GM23338 (cell line): Measurements from ENCODE around the gene C6orf120. TPM values are rescaled to one million over a fixed set of nuclear protein-coding genes. Genes with fewer than 3 reads are reported as not detected.

Experiments
- ATAC-seq: fragments of 200-7000 bp; cut with Tn5 transposase; 3 replicates; pipeline ENCODE4 v1.9.1; 2020
- DNase-seq: peaks from one replicate; pipeline ENCODE4 v3.0.0-alpha.2; 2015; ENCODE audit warnings: low spot score
- H2AFZ ChIP-seq: fragments of 200-600 bp; sonication (generic); 2 replicates; pipeline ENCODE4 v1.8.0; 2016; ENCODE audit warnings: antibody characterized with exemption, mild to moderate bottlenecking, moderate library complexity
- H3F3A ChIP-seq: fragments of 200-600 bp; sonication (generic); replicated peaks from 2 replicates; pipeline ENCODE4 v1.8.0; 2017; ENCODE audit warnings: antibody characterized with exemption, mixed run types, low read depth
- H3K27ac ChIP-seq: fragments of 200-600 bp; sonication (generic); 2 replicates; pipeline ENCODE4 v1.6.1; 2016; ENCODE audit warnings: low read depth
- H3K27me3 ChIP-seq: fragments of 200-600 bp; sonication (generic); 2 replicates; pipeline ENCODE4 v1.8.0; 2016; ENCODE audit warnings: mild to moderate bottlenecking, mixed run types, moderate library complexity; ENCODE audit not compliant: insufficient read depth
- H3K36me3 ChIP-seq: fragments of 200-600 bp; sonication (generic); 2 replicates; pipeline ENCODE4 v1.8.0; 2016; ENCODE audit warnings: mild to moderate bottlenecking; ENCODE audit not compliant: insufficient read depth
- H3K4me1 ChIP-seq: fragments of 200-600 bp; sonication (generic); 2 replicates; pipeline ENCODE4 v1.8.0; 2016; ENCODE audit warnings: mild to moderate bottlenecking, moderate library complexity; ENCODE audit not compliant: insufficient read depth
- H3K4me2 ChIP-seq: fragments of 200-600 bp; sonication (generic); 2 replicates; pipeline ENCODE4 v1.7.1; 2017; ENCODE audit warnings: mixed run types
- H3K4me3 ChIP-seq: fragments of 200-600 bp; sonication (generic); 2 replicates; pipeline ENCODE4 v1.6.1; 2016; ENCODE audit warnings: mixed run types
- H3K79me2 ChIP-seq: fragments of 200-600 bp; sonication (generic); replicated peaks from 2 replicates; pipeline ENCODE4 v1.8.0; 2017; ENCODE audit warnings: mild to moderate bottlenecking; ENCODE audit not compliant: insufficient read depth
- H3K9me2 ChIP-seq: fragments of 200-600 bp; sonication (generic); 2 replicates; pipeline ENCODE4 v1.8.0; 2017; ENCODE audit not compliant: insufficient read depth
- H4K20me1 ChIP-seq: fragments of 200-600 bp; sonication (generic); replicated peaks from 2 replicates; pipeline ENCODE4 v1.8.0; 2017; ENCODE audit warnings: mild to moderate bottlenecking; ENCODE audit not compliant: insufficient read depth
- H3K27ac Mint-ChIP-seq: 2 replicates; pipeline ENCODE4 v1.8.0; 2020; ENCODE audit warnings: inconsistent platforms, mild to moderate bottlenecking, moderate library complexity, mixed read lengths
- H3K27me3 Mint-ChIP-seq: 3 replicates; pipeline ENCODE4 v1.8.0; 2022; ENCODE audit warnings: low read depth, mild to moderate bottlenecking, moderate library complexity, mixed read lengths, inconsistent platforms; ENCODE audit not compliant: insufficient read depth, poor library complexity
- H3K36me3 Mint-ChIP-seq: 3 replicates; pipeline ENCODE4 v1.8.0; 2021; ENCODE audit warnings: low read depth, mild to moderate bottlenecking, inconsistent platforms, moderate library complexity, mixed read lengths
- H3K4me1 Mint-ChIP-seq: 3 replicates; pipeline ENCODE4 v1.8.0; 2020; ENCODE audit warnings: mild to moderate bottlenecking, inconsistent platforms, mixed read lengths
- H3K4me3 Mint-ChIP-seq: 3 replicates; pipeline ENCODE4 v1.8.0; 2021; ENCODE audit warnings: moderate library complexity, mild to moderate bottlenecking, inconsistent platforms, mixed read lengths
- H3K9me3 Mint-ChIP-seq: 3 replicates; pipeline ENCODE4 v1.8.0; 2020; ENCODE audit warnings: moderate library complexity, mild to moderate bottlenecking, inconsistent platforms, mixed read lengths
- CREB1 ChIP-seq: fragments of 250-450 bp; sonication (Bioruptor Pico); IDR thresholded peaks from 2 replicates; pipeline ENCODE4 v1.5.0; 2020; ENCODE audit warnings: low read depth, mild to moderate bottlenecking, moderate library complexity
- EZH2 ChIP-seq: fragments of 200-600 bp; sonication (generic); IDR thresholded peaks from one replicate; pipeline ENCODE4 v1.8.0; 2017; ENCODE audit warnings: antibody characterized with exemption, mild to moderate bottlenecking, low read depth; ENCODE audit not compliant: unreplicated experiment
- EZH2phosphoT487 ChIP-seq: fragments of 200-600 bp; sonication (generic); IDR thresholded peaks from one replicate; pipeline ENCODE4 v1.8.1; 2018; ENCODE audit warnings: antibody characterized with exemption; ENCODE audit not compliant: unreplicated experiment
- JUNB ChIP-seq: IDR thresholded peaks from one replicate; pipeline ENCODE4 v1.6.1; 2016; ENCODE audit warnings: antibody characterized with exemption; ENCODE audit not compliant: unreplicated experiment
- NANOG ChIP-seq: IDR thresholded peaks from 2 replicates; pipeline ENCODE4 v1.6.1; 2016; ENCODE audit warnings: antibody characterized with exemption, borderline replicate concordance
- STAT1 ChIP-seq: IDR thresholded peaks from one replicate; pipeline ENCODE4 v1.6.1; 2016; ENCODE audit warnings: antibody characterized with exemption; ENCODE audit not compliant: unreplicated experiment
- ZNF114 ChIP-seq: fragments of 250-450 bp; sonication (Bioruptor Pico); IDR thresholded peaks from 2 replicates; pipeline ENCODE4 v1.5.0; 2020; ENCODE audit warnings: mild to moderate bottlenecking, moderate library complexity
- ZNF331 ChIP-seq: fragments of 250-450 bp; sonication (Bioruptor Pico); IDR thresholded peaks from 2 replicates; pipeline ENCODE4 v1.5.0; 2020; ENCODE audit warnings: low read depth, mild to moderate bottlenecking, moderate library complexity
- polyA plus RNA-seq: library from polyadenylated mRNA; unstranded; fragments of >200 nt; fragmentation: Nextera tagmentation; extraction: Ambion mirVana; gene quantifications from 2 replicates; pipeline ENCODE4 v1.2.1, GENCODE V29; 2016
- total RNA-seq: library from RNA; depleted of rRNA; stranded (reverse); fragments of >200 nt; shearing (Covaris generic); gene quantifications from 2 replicates; pipeline ENCODE4 v1.2.3, GENCODE V29; 2014
- TF ChIP-seq, protein P1 (sequence below): fragments of 250-450 bp; sonication (Bioruptor Pico); IDR thresholded peaks from 2 replicates; pipeline ENCODE4 v1.5.0; 2020; ENCODE audit warnings: mild to moderate bottlenecking, moderate library complexity
- TF ChIP-seq, protein P2 (sequence below), 2 experiments: fragments of 200-600 bp in 1 of 2; sonication (generic) in 1 of 2; conservative IDR thresholded peaks; 2 replicates each; pipeline versions ENCODE4 v1.5.1 to v1.6.1; 2016 to 2017; ENCODE audit warnings: antibody characterized with exemption in 2 of 2, low read depth in 2 of 2, mild to moderate bottlenecking in 2 of 2, moderate library complexity in 1 of 2

Gene C6orf120
- total and polyA plus RNA-seq, 2 experiments from 2014 or later: 18.8 to 57.3 TPM

DNA sequence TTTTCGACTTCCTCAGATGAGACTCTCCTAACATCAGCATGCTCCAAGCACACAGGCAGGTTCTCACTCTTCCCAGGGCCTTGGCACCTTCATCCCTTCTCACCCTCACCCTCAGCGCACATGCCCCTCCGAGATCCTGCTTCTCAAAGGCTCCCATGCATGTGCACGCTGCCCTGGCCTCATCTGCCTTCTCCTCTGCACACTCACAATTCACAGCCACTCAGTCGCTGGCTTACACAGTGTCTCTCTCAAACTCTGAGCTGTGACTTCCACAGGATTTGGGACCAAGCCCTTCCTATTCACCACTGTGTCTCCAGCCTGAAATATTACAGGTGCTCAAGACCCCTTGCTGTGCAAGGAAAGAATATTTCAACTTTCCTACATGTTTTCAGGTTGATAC, 30.4 kb upstream of the C6orf120 start (continued):
- TF ChIP-seq, protein P1, sequence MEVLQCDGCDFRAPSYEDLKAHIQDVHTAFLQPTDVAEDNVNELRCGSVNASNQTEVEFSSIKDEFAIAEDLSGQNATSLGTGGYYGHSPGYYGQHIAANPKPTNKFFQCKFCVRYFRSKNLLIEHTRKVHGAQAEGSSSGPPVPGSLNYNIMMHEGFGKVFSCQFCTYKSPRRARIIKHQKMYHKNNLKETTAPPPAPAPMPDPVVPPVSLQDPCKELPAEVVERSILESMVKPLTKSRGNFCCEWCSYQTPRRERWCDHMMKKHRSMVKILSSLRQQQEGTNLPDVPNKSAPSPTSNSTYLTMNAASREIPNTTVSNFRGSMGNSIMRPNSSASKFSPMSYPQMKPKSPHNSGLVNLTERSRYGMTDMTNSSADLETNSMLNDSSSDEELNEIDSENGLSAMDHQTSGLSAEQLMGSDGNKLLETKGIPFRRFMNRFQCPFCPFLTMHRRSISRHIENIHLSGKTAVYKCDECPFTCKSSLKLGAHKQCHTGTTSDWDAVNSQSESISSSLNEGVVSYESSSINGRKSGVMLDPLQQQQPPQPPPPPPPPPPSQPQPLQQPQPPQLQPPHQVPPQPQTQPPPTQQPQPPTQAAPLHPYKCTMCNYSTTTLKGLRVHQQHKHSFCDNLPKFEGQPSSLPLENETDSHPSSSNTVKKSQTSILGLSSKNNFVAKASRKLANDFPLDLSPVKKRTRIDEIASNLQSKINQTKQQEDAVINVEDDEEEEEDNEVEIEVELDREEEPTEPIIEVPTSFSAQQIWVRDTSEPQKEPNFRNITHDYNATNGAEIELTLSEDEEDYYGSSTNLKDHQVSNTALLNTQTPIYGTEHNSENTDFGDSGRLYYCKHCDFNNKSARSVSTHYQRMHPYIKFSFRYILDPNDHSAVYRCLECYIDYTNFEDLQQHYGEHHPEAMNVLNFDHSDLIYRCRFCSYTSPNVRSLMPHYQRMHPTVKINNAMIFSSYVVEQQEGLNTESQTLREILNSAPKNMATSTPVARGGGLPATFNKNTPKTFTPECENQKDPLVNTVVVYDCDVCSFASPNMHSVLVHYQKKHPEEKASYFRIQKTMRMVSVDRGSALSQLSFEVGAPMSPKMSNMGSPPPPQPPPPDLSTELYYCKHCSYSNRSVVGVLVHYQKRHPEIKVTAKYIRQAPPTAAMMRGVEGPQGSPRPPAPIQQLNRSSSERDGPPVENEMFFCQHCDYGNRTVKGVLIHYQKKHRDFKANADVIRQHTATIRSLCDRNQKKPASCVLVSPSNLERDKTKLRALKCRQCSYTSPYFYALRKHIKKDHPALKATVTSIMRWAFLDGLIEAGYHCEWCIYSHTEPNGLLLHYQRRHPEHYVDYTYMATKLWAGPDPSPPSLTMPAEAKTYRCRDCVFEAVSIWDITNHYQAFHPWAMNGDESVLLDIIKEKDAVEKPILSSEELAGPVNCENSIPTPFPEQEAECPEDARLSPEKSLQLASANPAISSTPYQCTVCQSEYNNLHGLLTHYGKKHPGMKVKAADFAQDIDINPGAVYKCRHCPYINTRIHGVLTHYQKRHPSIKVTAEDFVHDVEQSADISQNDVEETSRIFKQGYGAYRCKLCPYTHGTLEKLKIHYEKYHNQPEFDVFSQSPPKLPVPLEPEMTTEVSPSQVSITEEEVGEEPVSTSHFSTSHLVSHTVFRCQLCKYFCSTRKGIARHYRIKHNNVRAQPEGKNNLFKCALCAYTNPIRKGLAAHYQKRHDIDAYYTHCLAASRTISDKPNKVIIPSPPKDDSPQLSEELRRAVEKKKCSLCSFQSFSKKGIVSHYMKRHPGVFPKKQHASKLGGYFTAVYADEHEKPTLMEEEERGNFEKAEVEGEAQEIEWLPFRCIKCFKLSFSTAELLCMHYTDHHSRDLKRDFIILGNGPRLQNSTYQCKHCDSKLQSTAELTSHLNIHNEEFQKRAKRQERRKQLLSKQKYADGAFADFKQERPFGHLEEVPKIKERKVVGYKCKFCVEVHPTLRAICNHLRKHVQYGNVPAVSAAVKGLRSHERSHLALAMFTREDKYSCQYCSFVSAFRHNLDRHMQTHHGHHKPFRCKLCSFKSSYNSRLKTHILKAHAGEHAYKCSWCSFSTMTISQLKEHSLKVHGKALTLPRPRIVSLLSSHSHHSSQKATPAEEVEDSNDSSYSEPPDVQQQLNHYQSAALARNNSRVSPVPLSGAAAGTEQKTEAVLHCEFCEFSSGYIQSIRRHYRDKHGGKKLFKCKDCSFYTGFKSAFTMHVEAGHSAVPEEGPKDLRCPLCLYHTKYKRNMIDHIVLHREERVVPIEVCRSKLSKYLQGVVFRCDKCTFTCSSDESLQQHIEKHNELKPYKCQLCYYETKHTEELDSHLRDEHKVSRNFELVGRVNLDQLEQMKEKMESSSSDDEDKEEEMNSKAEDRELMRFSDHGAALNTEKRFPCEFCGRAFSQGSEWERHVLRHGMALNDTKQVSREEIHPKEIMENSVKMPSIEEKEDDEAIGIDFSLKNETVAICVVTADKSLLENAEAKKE: no peak
- no peak for TF ChIP-seq ZNF114

DNA sequence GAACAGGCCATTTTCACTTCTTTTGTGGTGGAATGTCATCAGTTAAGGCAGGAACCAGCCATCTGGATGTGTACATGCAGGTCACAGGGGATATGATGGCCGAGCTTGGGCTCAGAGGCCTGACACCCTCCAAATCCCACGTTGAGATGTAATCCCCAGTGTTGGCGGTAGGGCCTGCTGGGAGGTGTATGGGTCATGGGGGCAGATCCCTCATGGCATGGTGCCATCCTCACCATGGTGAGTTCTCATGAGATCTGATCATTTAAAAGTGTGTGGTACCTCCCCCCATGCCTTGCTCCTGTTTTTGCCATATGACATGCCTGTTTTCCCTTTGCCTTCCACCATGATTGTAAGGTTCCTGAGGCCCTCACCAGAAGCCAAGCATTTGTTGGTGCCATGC, 26.9 kb upstream of the C6orf120 start:
- no peak overlapping the region for H3K27ac Mint-ChIP-seq
- H3K36me3 ChIP-seq: peaks cover 10% of the 10 kb centered on the region
- peaks cover 8% of the 10 kb centered on the region for H3K4me1 Mint-ChIP-seq
- no peaks in the 10 kb centered on the region for H3K27me3 ChIP-seq
- no peak for ATAC-seq
- H4K20me1 ChIP-seq: no peaks in the 10 kb centered on the region; the same call in 1 of the 2 replicates
- H3K79me2 ChIP-seq: peaks cover 29% of the 10 kb centered on the region
- no peak overlapping the region for H2AFZ ChIP-seq
- H3K4me2 ChIP-seq: no peak overlapping the region
- H3K4me3 ChIP-seq: no peak overlapping the region
- no peak for DNase-seq
- no peaks in the 10 kb centered on the region for H3K4me1 ChIP-seq
- H3K4me3 Mint-ChIP-seq: no peak overlapping the region
- no peaks in the 10 kb centered on the region for H3K9me2 ChIP-seq
- no peaks in the 10 kb centered on the region for H3K27me3 Mint-ChIP-seq
- H3K36me3 Mint-ChIP-seq: peaks cover 52% of the 10 kb centered on the region
- H3F3A ChIP-seq: no peaks in the 10 kb centered on the region
- no peaks in the 10 kb centered on the region for H3K9me3 Mint-ChIP-seq
- no peak overlapping the region for H3K27ac ChIP-seq
- TF ChIP-seq, protein P2, sequence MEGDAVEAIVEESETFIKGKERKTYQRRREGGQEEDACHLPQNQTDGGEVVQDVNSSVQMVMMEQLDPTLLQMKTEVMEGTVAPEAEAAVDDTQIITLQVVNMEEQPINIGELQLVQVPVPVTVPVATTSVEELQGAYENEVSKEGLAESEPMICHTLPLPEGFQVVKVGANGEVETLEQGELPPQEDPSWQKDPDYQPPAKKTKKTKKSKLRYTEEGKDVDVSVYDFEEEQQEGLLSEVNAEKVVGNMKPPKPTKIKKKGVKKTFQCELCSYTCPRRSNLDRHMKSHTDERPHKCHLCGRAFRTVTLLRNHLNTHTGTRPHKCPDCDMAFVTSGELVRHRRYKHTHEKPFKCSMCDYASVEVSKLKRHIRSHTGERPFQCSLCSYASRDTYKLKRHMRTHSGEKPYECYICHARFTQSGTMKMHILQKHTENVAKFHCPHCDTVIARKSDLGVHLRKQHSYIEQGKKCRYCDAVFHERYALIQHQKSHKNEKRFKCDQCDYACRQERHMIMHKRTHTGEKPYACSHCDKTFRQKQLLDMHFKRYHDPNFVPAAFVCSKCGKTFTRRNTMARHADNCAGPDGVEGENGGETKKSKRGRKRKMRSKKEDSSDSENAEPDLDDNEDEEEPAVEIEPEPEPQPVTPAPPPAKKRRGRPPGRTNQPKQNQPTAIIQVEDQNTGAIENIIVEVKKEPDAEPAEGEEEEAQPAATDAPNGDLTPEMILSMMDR (conservative IDR thresholded peaks at IDR 0.05; ENCODE audit: low read depth in 2 of 2): no peak
- TF ChIP-seq EZH2phosphoT487: no peak
- TF ChIP-seq EZH2: no peak
- no peak for TF ChIP-seq ZNF114
- no peak for TF ChIP-seq NANOG
- TF ChIP-seq STAT1: no peak
- no peak for TF ChIP-seq ZNF331 (CRISPR knock-in tag)
- no peak for TF ChIP-seq CREB1
- no peak for TF ChIP-seq JUNB
